KOPT-K1 (cell line): ENCODE results near the gene SETD3.

Source experiments
- H3K27ac ChIP-seq: fragments of 200-600 bp; sonication (generic); 2 replicates; pipeline ENCODE4 v1.5.1; 2016; ENCODE audit warnings: antibody characterized with exemption, mild to moderate bottlenecking, low read depth, low read length; ENCODE audit not compliant: poor library complexity, severe bottlenecking
- H3K36me3 ChIP-seq: fragments of 200-600 bp; sonication (generic); 2 replicates; pipeline ENCODE4 v1.5.1; 2017; ENCODE audit warnings: antibody characterized with exemption, mild to moderate bottlenecking, low read length, moderate library complexity; ENCODE audit not compliant: insufficient read depth
- H3K9me3 ChIP-seq: fragments of 200-600 bp; sonication (generic); 2 replicates; pipeline ENCODE4 v1.5.1; 2017; ENCODE audit warnings: antibody characterized with exemption, low read length, mild to moderate bottlenecking; ENCODE audit not compliant: insufficient read depth, poor library complexity, severe bottlenecking

SETD3 gene

DNA sequence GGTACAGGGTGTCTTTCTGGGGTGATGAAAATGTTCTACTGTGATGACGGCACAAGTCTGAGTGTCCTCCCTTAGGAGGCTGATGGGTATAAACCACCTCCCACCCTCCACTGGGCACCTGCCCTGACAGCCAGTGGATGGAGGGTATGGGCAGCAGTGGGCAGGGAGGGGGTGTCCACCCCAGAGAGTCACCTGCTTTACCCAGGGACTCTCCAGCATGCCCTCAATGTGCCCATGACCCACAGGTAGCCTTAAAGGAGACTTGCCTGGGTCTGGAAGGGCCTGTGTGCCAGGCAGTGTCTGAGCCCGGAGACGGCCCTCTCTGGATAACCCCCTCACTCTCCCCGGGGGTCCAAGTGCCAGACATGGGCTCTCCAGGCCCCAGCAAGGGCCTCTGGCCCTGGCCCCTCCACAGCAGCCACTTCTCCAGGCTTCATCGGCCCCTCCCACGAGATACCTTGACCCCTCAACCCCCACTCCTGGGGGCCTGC is 39.3 kb upstream of the SETD3 start:
- H3K9me3 ChIP-seq = no peaks in the 10 kb centered on the region
- no peak overlapping the region for H3K27ac ChIP-seq
- H3K36me3 ChIP-seq = peaks cover 11% of the 10 kb centered on the region; the same call in 1 of the 2 replicates

DNA sequence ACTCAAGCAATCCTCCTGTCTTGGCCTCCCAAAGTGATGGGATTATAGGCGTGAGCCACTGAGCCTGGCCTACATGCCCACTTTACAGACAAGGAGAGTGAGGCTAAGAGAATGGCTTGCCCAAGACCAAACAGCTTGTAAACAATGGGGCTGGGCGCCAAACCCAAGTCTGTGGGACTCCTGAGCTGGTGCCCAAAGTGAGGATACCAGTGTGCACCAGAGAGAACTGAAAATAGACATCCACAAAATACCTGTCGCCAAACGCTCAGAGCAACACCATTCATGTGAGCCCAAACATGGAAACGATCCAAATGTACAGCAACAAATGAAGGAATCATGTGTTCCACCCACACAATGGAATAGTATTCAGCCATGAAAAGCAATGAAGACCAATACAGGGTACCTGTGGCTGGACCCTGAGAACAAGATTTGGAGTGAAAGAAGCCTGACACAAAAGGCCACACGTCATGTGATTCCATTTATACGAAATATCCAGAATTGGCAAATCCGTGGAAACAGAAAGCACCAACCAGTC is 38.8 kb upstream of the SETD3 start:
- H3K27ac ChIP-seq = no peak overlapping the region
- H3K9me3 ChIP-seq = no peaks in the 10 kb centered on the region
- H3K36me3 ChIP-seq = peaks cover 17% of the 10 kb centered on the region

GRCh38 chr14:99518441-99519346 is 38.0 kb upstream of the SETD3 start:
- no peak overlapping the region for H3K27ac ChIP-seq
- no peaks in the 10 kb centered on the region for H3K9me3 ChIP-seq
- H3K36me3 ChIP-seq = peaks cover 24% of the 10 kb centered on the region

- Histone ChIP-seq H3K9me3 (no peaks in the 10 kb centered on the region), H3K36me3 (peaks cover 32% of the 10 kb centered on the region), H3K27ac (no peak overlapping the region)
Observed at GRCh38 chr14:99517643-99518381, 37.2 kb upstream of the SETD3 start.

GRCh38 chr14:99516871-99517642 is 36.4 kb upstream of the SETD3 start:
- Histone ChIP-seq H3K9me3 (no peaks in the 10 kb centered on the region), H3K27ac (no peak overlapping the region), H3K36me3 (peaks cover 40% of the 10 kb centered on the region)

GRCh38 chr14:99516156-99516870 is 35.7 kb upstream of the SETD3 start:
- peaks cover 47% of the 10 kb centered on the region for H3K36me3 ChIP-seq

DNA sequence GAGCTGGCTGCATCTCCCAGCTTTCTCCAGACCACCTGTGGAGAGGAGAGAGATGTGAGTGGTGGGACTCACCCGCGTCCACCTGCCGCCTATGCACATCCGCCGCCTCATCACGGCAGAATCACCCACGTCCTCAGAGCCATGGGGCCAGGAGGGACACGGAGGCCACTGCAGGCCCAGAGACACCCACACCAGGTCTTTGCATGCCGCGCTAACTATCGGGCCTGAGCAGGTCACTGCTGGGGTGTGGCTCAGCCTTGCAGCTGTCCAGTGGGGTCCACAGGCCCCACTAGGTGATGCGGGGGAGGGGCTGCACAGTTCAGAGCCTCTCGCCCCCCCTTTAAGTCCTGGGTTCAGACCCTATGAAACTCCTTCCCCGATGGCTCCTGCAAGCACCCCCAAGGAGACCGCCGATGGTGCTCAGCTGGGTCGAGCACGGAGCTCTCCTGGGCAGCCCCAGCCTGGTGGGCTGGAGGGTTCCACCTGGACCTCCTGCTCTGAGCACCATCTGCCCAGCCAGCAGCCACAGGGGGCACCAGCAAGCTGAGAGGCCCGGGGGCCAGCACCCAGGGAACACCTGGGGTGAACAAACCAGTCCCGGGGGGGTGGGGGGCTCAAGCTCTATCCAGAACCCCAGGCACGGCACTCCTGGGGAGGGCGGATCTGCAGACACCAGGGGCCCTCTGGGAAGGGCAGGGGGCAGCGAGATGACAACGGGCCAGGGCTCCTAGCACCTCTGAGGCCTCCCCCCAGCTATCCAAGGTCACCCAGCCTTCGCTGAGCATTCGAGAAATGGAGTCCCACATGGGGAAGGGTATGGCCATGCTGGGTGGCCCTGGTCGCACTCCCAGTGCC is 34.9 kb upstream of the SETD3 start:
- Histone ChIP-seq H3K27ac (no peak overlapping the region), H3K36me3 (peaks cover 55% of the 10 kb centered on the region), H3K9me3 (no peaks in the 10 kb centered on the region)

More at GRCh38 chr14:99516156-99516870, 35.7 kb upstream of the SETD3 start:
- H3K9me3 ChIP-seq = no peaks in the 10 kb centered on the region
- H3K27ac ChIP-seq = no peak overlapping the region

- no peaks in the 10 kb centered on the region for H3K9me3 ChIP-seq
- peaks cover 58% of the 10 kb centered on the region for H3K36me3 ChIP-seq
- H3K27ac ChIP-seq = no peak overlapping the region
Observed at GRCh38 chr14:99514552-99515300, 34.1 kb upstream of the SETD3 start.

DNA sequence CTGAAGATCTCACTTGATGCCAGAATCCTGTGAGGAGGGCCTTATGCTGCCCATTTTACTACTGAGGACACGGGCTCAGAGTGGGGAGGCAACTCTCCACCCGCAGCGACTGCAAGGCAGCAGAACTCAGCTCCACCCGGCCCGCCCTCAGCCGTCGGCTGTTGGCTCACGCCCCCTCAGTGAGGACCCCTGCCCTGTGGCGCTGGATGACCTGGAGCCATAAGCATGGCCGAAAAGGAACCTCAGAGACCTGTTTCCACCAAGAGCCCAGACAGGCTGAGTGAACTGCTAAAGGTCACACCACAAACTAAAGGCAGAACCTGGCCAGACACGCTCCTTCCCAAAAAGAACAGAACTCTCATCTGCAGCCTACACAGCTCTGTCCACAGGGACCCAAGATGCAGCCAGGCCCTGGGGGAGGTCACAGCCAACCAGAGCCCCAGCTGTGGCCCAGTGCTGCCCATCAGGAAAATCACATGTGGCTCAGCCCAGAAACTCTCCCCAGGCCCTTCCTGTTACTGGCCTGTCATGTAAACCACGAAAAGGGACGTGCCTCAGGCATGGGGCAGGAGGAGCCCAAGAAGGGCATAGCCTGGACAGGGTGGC is 33.4 kb upstream of the SETD3 start:
- Histone ChIP-seq H3K27ac (no peak overlapping the region), H3K9me3 (no peaks in the 10 kb centered on the region), H3K36me3 (peaks cover 65% of the 10 kb centered on the region)

DNA sequence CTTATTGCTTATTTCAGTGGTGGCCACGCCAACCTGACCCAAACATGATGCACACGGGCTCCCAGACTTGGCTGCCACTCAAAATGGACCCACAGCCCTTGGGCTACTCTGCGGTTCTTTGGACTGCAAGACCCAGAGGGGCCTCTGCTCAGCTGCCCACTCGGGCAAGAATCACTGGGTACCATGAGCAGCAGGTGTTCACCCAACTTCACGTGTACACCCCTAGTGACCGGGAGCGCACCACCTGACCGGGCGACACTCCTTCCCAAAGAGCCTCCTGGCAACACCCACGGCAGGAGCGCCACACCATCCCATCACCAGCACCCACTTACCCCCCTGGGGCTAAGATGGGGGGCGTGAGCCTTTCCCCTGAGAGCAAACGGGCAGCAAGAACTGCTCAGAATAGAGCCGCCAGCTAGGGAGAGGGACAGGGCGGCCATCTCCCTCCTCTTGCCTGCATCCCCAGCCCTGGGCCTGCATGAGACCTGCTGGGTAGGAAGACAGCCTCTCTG is 32.6 kb upstream of the SETD3 start:
- Histone ChIP-seq H3K27ac (no peak overlapping the region), H3K9me3 (no peaks in the 10 kb centered on the region), H3K36me3 (peaks cover 73% of the 10 kb centered on the region)

DNA sequence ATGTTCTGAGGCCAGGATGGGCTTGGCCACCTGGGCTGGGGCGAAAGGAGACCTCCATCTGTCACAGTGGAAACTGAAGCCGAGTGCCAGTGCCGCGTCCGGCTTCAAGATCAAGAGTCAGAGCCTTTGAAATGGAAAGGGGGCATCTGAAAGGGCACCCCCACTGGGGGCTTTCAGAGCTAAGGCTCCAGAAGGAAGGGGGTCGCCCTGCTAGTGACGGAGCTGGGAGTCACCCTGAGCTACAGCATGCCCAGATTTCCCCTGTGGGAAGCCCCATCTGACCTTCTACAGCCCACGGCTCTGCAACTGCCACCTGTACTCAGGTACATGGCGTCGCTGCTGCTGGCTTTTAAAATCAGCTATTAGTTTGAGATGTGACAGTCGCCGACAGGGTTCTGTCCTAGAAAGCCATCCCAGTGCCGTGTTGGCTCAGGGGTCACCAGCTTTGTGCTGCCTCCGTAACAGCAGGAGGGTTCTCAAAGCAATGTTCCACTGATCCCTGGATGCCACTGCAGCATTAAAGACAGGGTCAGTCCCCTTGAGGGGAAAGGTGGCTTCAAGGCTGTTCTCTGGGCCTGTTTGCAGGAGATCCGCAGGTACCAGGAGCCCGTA is 32.0 kb upstream of the SETD3 start:
- H3K36me3 ChIP-seq = peaks cover 79% of the 10 kb centered on the region
- H3K9me3 ChIP-seq = no peaks in the 10 kb centered on the region
- H3K27ac ChIP-seq = no peak overlapping the region

- Histone ChIP-seq H3K36me3 (peaks cover 85% of the 10 kb centered on the region), H3K9me3 (no peaks in the 10 kb centered on the region), H3K27ac (no peak overlapping the region)
Observed at GRCh38 chr14:99512110-99512449, 31.4 kb upstream of the SETD3 start.
